ENCODE measurements around the gene GNPDA1.

- TF ChIP-seq ELK1 (CRISPR knock-in tag; IDR thresholded peaks at IDR 0.05) (no peak), CTCF (IDR thresholded peaks at IDR 0.05 in 2 of 3, conservative IDR thresholded peaks at IDR 0.05 in 1 of 3; ENCODE audit: insufficient read depth in 2 of 3, low read depth in 1 of 3, low read length in 3 of 3) (peak; percentile 29 to 68 (median 60); a peak in 5 of 6 replicates), XRCC3 (IDR thresholded peaks at IDR 0.05) (no peak), LEF1 (IDR thresholded peaks at IDR 0.05) (no peak), ZC3H11A (IDR thresholded peaks at IDR 0.05; ENCODE audit: low read depth, low read length) (no peak), NR3C1 (CRISPR knock-in tag; IDR thresholded peaks at IDR 0.05) (no peak), EP300 (IDR thresholded peaks at IDR 0.05; ENCODE audit: low read length) (no peak), ZBTB17 (CRISPR knock-in tag; IDR thresholded peaks at IDR 0.05) (no peak), ZNF217 (CRISPR knock-in tag; IDR thresholded peaks at IDR 0.05) (no peak)
Observed at GRCh38 chr5:142014911-142015584, 2.2 kb upstream of the GNPDA1 start.
